ENCODE data around the gene SPR.

DNA sequence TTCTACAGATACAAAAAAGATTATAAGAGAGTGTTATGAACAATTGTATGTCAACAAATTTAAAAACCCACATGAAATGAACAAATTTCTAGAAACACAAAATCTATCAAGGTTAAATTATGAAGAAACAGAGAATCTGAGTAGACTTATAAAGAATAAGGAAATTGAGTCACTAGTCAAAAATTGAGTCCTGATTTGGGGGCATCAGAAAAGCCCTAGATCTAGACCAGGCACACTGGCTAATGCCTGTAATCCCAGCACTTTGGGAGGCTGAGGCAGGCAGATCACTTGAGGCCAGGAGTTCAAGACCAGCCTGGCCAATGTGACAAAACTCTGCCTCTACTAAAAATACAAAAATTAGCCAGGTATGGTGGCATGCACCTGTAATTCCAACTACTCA, 15.3 kb upstream of the SPR start:
- TF ChIP-seq ZNF552 (CRISPR knock-in tag; IDR thresholded peaks at IDR 0.05; ENCODE audit: borderline replicate concordance) (no peak), ZMYM4 (CRISPR knock-in tag; IDR thresholded peaks at IDR 0.05) (no peak), ETV6 (CRISPR knock-in tag; conservative IDR thresholded peaks at IDR 0.05) (no peak), GLI4 (CRISPR knock-in tag; IDR thresholded peaks at IDR 0.05; ENCODE audit: borderline replicate concordance) (no peak)
- TF ChIP-seq, protein P1, sequence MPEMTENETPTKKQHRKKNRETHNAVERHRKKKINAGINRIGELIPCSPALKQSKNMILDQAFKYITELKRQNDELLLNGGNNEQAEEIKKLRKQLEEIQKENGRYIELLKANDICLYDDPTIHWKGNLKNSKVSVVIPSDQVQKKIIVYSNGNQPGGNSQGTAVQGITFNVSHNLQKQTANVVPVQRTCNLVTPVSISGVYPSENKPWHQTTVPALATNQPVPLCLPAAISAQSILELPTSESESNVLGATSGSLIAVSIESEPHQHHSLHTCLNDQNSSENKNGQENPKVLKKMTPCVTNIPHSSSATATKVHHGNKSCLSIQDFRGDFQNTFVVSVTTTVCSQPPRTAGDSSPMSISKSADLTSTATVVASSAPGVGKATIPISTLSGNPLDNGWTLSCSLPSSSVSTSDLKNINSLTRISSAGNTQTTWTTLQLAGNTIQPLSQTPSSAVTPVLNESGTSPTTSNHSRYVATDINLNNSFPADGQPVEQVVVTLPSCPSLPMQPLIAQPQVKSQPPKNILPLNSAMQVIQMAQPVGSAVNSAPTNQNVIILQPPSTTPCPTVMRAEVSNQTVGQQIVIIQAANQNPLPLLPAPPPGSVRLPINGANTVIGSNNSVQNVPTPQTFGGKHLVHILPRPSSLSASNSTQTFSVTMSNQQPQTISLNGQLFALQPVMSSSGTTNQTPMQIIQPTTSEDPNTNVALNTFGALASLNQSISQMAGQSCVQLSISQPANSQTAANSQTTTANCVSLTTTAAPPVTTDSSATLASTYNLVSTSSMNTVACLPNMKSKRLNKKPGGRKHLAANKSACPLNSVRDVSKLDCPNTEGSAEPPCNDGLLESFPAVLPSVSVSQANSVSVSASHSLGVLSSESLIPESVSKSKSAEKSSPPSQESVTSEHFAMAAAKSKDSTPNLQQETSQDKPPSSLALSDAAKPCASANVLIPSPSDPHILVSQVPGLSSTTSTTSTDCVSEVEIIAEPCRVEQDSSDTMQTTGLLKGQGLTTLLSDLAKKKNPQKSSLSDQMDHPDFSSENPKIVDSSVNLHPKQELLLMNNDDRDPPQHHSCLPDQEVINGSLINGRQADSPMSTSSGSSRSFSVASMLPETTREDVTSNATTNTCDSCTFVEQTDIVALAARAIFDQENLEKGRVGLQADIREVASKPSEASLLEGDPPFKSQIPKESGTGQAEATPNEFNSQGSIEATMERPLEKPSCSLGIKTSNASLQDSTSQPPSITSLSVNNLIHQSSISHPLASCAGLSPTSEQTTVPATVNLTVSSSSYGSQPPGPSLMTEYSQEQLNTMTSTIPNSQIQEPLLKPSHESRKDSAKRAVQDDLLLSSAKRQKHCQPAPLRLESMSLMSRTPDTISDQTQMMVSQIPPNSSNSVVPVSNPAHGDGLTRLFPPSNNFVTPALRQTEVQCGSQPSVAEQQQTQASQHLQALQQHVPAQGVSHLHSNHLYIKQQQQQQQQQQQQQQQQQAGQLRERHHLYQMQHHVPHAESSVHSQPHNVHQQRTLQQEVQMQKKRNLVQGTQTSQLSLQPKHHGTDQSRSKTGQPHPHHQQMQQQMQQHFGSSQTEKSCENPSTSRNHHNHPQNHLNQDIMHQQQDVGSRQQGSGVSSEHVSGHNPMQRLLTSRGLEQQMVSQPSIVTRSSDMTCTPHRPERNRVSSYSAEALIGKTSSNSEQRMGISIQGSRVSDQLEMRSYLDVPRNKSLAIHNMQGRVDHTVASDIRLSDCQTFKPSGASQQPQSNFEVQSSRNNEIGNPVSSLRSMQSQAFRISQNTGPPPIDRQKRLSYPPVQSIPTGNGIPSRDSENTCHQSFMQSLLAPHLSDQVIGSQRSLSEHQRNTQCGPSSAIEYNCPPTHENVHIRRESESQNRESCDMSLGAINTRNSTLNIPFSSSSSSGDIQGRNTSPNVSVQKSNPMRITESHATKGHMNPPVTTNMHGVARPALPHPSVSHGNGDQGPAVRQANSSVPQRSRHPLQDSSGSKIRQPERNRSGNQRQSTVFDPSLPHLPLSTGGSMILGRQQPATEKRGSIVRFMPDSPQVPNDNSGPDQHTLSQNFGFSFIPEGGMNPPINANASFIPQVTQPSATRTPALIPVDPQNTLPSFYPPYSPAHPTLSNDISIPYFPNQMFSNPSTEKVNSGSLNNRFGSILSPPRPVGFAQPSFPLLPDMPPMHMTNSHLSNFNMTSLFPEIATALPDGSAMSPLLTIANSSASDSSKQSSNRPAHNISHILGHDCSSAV (CRISPR knock-in tag; IDR thresholded peaks at IDR 0.05; ENCODE audit: borderline replicate concordance) = no peak
- TF ChIP-seq, protein P2, sequence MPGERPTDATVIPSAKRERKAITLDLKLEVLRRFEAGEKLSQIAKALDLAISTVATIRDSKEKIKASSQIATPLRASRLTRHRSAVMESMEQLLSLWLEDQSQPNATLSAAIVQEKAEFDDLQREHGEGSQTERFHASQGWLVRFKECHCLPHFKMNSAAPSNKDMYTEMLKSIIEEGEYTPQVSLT (CRISPR knock-in tag; IDR thresholded peaks at IDR 0.05; ENCODE audit: borderline replicate concordance, low read depth) = no peak
